ENCODE results near the gene XYLT2. TPM values are rescaled to one million over a fixed set of nuclear protein-coding genes. Genes with fewer than 3 reads are reported as not detected.

The XYLT2 gene
- total RNA-seq, 1 experiment from 2014 or later: 28.5 TPM

- Histone ChIP-seq H3K27me3 (ENCODE audit: control insufficient read depth, insufficient read depth, low read length) (no peaks in the 10 kb centered on the region), H3K4me1 (ENCODE audit: control insufficient read depth, insufficient read depth, low read length) (no peaks in the 10 kb centered on the region), H3K9me3 (ENCODE audit: control insufficient read depth, insufficient read depth, low read depth, low read length) (no peaks in the 10 kb centered on the region), H3K36me3 (ENCODE audit: control insufficient read depth, insufficient read depth, low read length) (0 out of 2 replicates have a peak, but pooled peaks cover 2% of the 10 kb centered on the region), H3K27ac (ENCODE audit: low read length) (no peak overlapping the region), H3K4me3 (ENCODE audit: low read depth in 2 of 2, low read length in 2 of 2) (no peak overlapping the region)
- no TSS peak for BruUV-seq (replicated peaks)
- intact Hi-C loops (cut with micrococcal nuclease; ENCODE audit: unreplicated experiment) (no loop called here), in situ Hi-C loops (cut with HindIII; ENCODE audit: low pct_unique_long_range_greater_than_20kb, low sequenced_read_pairs) (no loop called here)
- ATAC-seq (no peak), DNase-seq (ENCODE audit: low read depth, low spot score) (no peak)
- ChIA-PET POLR2A (interaction anchor here (0.6 kb wide), 1 partner anchor 223 kb away, joined by 3 read pairs; no protein-coding TSS in a partner anchor), CTCF (interaction anchor here (0.6 kb wide), 1 partner anchor 40 kb away, joined by 5 read pairs; no protein-coding TSS in a partner anchor)
- TF ChIP-seq POLR2AphosphoS5 (IDR thresholded peaks at IDR 0.05; ENCODE audit: low read depth, low read length): no peak
Observed at GRCh38 chr17:50355336-50355700, 9.4 kb downstream of the XYLT2 start.

DNA sequence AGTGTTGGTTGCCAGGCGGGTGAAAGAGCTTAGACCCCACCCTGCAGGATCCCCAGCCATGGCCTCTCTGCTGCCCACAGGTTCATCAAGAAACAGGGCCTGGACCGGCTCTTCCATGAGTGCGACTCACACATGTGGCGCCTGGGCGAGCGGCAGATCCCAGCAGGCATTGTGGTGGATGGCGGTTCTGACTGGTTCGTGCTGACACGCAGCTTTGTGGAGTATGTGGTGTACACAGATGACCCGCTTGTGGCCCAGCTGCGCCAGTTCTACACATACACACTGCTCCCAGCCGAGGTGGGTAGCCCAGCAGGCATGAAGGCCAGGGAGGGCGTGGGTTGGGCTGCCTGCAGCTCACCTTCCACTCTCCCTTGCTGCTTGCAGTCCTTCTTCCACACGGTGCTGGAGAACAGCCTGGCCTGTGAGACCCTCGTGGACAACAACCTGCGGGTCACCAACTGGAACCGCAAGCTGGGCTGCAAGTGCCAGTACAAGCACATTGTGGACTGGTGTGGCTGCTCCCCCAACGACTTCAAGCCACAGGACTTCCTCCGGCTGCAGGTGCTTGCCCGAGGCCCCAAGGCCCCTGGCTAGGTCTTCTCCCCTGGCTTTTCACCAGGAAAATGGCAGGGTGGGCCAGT, 9.9 kb downstream of the XYLT2 start:
- H3K4me1 ChIP-seq (ENCODE audit: control insufficient read depth, insufficient read depth, low read length): no peaks in the 10 kb centered on the region

More for the DNA sequence above, 9.9 kb downstream of the XYLT2 start:
- Histone ChIP-seq H3K4me3 (ENCODE audit: low read depth in 2 of 2, low read length in 2 of 2) (no peak overlapping the region), H3K9me3 (ENCODE audit: control insufficient read depth, insufficient read depth, low read depth, low read length) (no peaks in the 10 kb centered on the region), H3K27ac (ENCODE audit: low read length) (no peak overlapping the region), H3K36me3 (ENCODE audit: control insufficient read depth, insufficient read depth, low read length) (0 out of 2 replicates have a peak, but pooled peaks cover 2% of the 10 kb centered on the region), H3K27me3 (ENCODE audit: control insufficient read depth, insufficient read depth, low read length) (no peaks in the 10 kb centered on the region)
- ChIA-PET CTCF (interaction anchor here (0.6 kb wide), 1 partner anchor 40 kb away, joined by 5 read pairs; no protein-coding TSS in a partner anchor), POLR2A (interaction anchor here (0.6 kb wide), 1 partner anchor 223 kb away, joined by 3 read pairs; no protein-coding TSS in a partner anchor)
- no TSS peak for BruUV-seq (replicated peaks)
- intact Hi-C loops (cut with micrococcal nuclease; ENCODE audit: unreplicated experiment) (no loop called here), in situ Hi-C loops (cut with HindIII; ENCODE audit: low pct_unique_long_range_greater_than_20kb, low sequenced_read_pairs) (no loop called here)
- ATAC-seq (no peak), DNase-seq (ENCODE audit: low read depth, low spot score) (no peak)
- TF ChIP-seq, protein P1, sequence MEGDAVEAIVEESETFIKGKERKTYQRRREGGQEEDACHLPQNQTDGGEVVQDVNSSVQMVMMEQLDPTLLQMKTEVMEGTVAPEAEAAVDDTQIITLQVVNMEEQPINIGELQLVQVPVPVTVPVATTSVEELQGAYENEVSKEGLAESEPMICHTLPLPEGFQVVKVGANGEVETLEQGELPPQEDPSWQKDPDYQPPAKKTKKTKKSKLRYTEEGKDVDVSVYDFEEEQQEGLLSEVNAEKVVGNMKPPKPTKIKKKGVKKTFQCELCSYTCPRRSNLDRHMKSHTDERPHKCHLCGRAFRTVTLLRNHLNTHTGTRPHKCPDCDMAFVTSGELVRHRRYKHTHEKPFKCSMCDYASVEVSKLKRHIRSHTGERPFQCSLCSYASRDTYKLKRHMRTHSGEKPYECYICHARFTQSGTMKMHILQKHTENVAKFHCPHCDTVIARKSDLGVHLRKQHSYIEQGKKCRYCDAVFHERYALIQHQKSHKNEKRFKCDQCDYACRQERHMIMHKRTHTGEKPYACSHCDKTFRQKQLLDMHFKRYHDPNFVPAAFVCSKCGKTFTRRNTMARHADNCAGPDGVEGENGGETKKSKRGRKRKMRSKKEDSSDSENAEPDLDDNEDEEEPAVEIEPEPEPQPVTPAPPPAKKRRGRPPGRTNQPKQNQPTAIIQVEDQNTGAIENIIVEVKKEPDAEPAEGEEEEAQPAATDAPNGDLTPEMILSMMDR (IDR thresholded peaks at IDR 0.05): no peak
- TF ChIP-seq SIN3A (IDR thresholded peaks at IDR 0.05; ENCODE audit: borderline replicate concordance, insufficient read depth, low read depth, low read length): no peak
- TF ChIP-seq TCF7L2 (IDR thresholded peaks at IDR 0.05; ENCODE audit: low read depth, low read length): no peak
- TF ChIP-seq, protein P2, sequence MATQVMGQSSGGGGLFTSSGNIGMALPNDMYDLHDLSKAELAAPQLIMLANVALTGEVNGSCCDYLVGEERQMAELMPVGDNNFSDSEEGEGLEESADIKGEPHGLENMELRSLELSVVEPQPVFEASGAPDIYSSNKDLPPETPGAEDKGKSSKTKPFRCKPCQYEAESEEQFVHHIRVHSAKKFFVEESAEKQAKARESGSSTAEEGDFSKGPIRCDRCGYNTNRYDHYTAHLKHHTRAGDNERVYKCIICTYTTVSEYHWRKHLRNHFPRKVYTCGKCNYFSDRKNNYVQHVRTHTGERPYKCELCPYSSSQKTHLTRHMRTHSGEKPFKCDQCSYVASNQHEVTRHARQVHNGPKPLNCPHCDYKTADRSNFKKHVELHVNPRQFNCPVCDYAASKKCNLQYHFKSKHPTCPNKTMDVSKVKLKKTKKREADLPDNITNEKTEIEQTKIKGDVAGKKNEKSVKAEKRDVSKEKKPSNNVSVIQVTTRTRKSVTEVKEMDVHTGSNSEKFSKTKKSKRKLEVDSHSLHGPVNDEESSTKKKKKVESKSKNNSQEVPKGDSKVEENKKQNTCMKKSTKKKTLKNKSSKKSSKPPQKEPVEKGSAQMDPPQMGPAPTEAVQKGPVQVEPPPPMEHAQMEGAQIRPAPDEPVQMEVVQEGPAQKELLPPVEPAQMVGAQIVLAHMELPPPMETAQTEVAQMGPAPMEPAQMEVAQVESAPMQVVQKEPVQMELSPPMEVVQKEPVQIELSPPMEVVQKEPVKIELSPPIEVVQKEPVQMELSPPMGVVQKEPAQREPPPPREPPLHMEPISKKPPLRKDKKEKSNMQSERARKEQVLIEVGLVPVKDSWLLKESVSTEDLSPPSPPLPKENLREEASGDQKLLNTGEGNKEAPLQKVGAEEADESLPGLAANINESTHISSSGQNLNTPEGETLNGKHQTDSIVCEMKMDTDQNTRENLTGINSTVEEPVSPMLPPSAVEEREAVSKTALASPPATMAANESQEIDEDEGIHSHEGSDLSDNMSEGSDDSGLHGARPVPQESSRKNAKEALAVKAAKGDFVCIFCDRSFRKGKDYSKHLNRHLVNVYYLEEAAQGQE (IDR thresholded peaks at IDR 0.05; ENCODE audit: insufficient read depth in 1 of 2, low read depth in 2 of 2, low read length in 1 of 2): no peak
- no peak for TF ChIP-seq POLR2AphosphoS5 (IDR thresholded peaks at IDR 0.05; ENCODE audit: low read depth, low read length)

All from Panc1 (cell line).